Neural cell (in vitro differentiated cells): Measurements from ENCODE around the gene SORCS1. TPM values are rescaled to one million over a fixed set of nuclear protein-coding genes. Genes with fewer than 3 reads are reported as not detected.

Experiments
- H2AFZ ChIP-seq: fragments of 200-600, 300-800 bp; sonication (generic), shearing (Covaris generic); 2 replicates; pipeline ENCODE4 v1.6.0; 2014; ENCODE audit warnings: low read depth, mild to moderate bottlenecking, antibody characterized with exemption, low read length, moderate library complexity
- H3F3A ChIP-seq: fragments of 200-600 bp; shearing (Covaris generic); 2 replicates; pipeline ENCODE4 v1.6.1; 2016; ENCODE audit warnings: mild to moderate bottlenecking, moderate library complexity, mixed read lengths, antibody characterized with exemption, low read length; ENCODE audit not compliant: insufficient read depth, poor library complexity, severe bottlenecking
- H3K27ac ChIP-seq: fragments of 200-600, 300-800 bp; sonication (generic), shearing (Covaris generic); 2 replicates; pipeline ENCODE4 v1.5.1; 2014; ENCODE audit warnings: mild to moderate bottlenecking, low read length, moderate library complexity
- H3K27me3 ChIP-seq: fragments of 300-800, 200-600 bp; sonication (generic), shearing (Covaris generic); 2 replicates; pipeline ENCODE4 v1.6.0; 2014; ENCODE audit warnings: mild to moderate bottlenecking, low read depth, low read length, moderate library complexity; ENCODE audit not compliant: insufficient read depth
- H3K36me3 ChIP-seq: fragments of 300-800, 200-600 bp; sonication (generic), shearing (Covaris generic); 2 replicates; pipeline ENCODE4 v1.5.1; 2014; ENCODE audit warnings: mild to moderate bottlenecking, antibody characterized with exemption, low read length, moderate library complexity; ENCODE audit not compliant: insufficient read depth
- H3K4me2 ChIP-seq: fragments of 300-800, 200-600 bp; sonication (generic), shearing (Covaris generic); 2 replicates; pipeline ENCODE4 v1.6.0; 2014; ENCODE audit warnings: mild to moderate bottlenecking, low read length
- H3K4me3 ChIP-seq: fragments of 300-800, 200-600 bp; sonication (generic), shearing (Covaris generic); 2 replicates; pipeline ENCODE4 v1.5.1; 2014; ENCODE audit warnings: mild to moderate bottlenecking, low read length, moderate library complexity
- H3K79me2 ChIP-seq: fragments of 200-600 bp; shearing (Covaris generic); replicated peaks from 2 replicates; pipeline ENCODE4 v1.6.0; 2014; ENCODE audit warnings: mild to moderate bottlenecking, low read length, moderate library complexity; ENCODE audit not compliant: insufficient read depth
- H3K9ac ChIP-seq: fragments of 300-800, 200-600 bp; sonication (generic), shearing (Covaris generic); 2 replicates; pipeline ENCODE4 v1.6.1; 2016; ENCODE audit warnings: mild to moderate bottlenecking, low read length, mixed read lengths
- H3K9me2 ChIP-seq: fragments of 200-600 bp; shearing (Covaris generic); 2 replicates; pipeline ENCODE4 v1.6.1; 2016; ENCODE audit warnings: mild to moderate bottlenecking, low read length, mixed read lengths; ENCODE audit not compliant: insufficient read depth
- H3K9me3 ChIP-seq: fragments of 200-600, 300-800 bp; sonication (generic), shearing (Covaris generic); 2 replicates; pipeline ENCODE4 v1.6.1; 2016; ENCODE audit warnings: mild to moderate bottlenecking, mixed run types, low read length, moderate library complexity, mixed read lengths
- H4K20me1 ChIP-seq: fragments of 200-600 bp; shearing (Covaris generic); 2 replicates; pipeline ENCODE4 v1.6.1; 2016; ENCODE audit warnings: mild to moderate bottlenecking, mixed run types; ENCODE audit not compliant: insufficient read depth
- EP300 ChIP-seq: fragments of 450-650 bp; conservative IDR thresholded peaks from 2 replicates; pipeline ENCODE4 v1.6.1; 2014; ENCODE audit warnings: antibody characterized with exemption, mild to moderate bottlenecking, moderate library complexity; ENCODE audit not compliant: poor library complexity, severe bottlenecking
- EZH2 ChIP-seq: fragments of 200-600, 300-800 bp; shearing (Covaris generic), sonication (generic); IDR thresholded peaks from 2 replicates; pipeline ENCODE4 v1.6.1; 2014; ENCODE audit warnings: antibody characterized with exemption, low read length, borderline replicate concordance, mild to moderate bottlenecking; ENCODE audit not compliant: insufficient read depth, poor library complexity, severe bottlenecking
- MXI1 ChIP-seq: fragments of 450-650 bp; conservative IDR thresholded peaks from 2 replicates; pipeline ENCODE4 v1.6.1; 2014; ENCODE audit warnings: antibody characterized with exemption, mild to moderate bottlenecking; ENCODE audit not compliant: poor library complexity, severe bottlenecking
- POLR2AphosphoS5 ChIP-seq: IDR thresholded peaks from 2 replicates; pipeline ENCODE4 v1.6.1; 2012
- RAD21 ChIP-seq: fragments of 450-650 bp; conservative IDR thresholded peaks from 2 replicates; pipeline ENCODE4 v1.6.1; 2014; ENCODE audit warnings: antibody characterized with exemption, mild to moderate bottlenecking, moderate library complexity
- SMC3 ChIP-seq: fragments of 450-650 bp; conservative IDR thresholded peaks from 2 replicates; pipeline ENCODE4 v1.6.1; 2014; ENCODE audit warnings: antibody characterized with exemption, mild to moderate bottlenecking, moderate library complexity; ENCODE audit not compliant: poor library complexity
- TAF1 ChIP-seq: IDR thresholded peaks from 2 replicates; pipeline ENCODE4 v1.6.1; 2012; ENCODE audit warnings: low read depth
- polyA plus RNA-seq: library from polyadenylated mRNA; depleted of rRNA; stranded (reverse); fragments of >200 nt; gene quantifications from 2 replicates; pipeline ENCODE4 v1.2.3, GENCODE V29; 2014
- TF ChIP-seq, protein P1 (sequence below): IDR thresholded peaks from 2 replicates; pipeline ENCODE4 v1.6.1; 2012; ENCODE audit warnings: borderline replicate concordance
- TF ChIP-seq, protein P2 (sequence below): fragments of 450-650 bp; IDR thresholded peaks from 2 replicates; pipeline ENCODE4 v1.5.1; 2014; ENCODE audit warnings: antibody characterized with exemption, mild to moderate bottlenecking, moderate library complexity; ENCODE audit not compliant: poor library complexity, severe bottlenecking

The SORCS1 gene
- polyA plus RNA-seq, 1 donor from 2014 or later, result 27.0 TPM

DNA sequence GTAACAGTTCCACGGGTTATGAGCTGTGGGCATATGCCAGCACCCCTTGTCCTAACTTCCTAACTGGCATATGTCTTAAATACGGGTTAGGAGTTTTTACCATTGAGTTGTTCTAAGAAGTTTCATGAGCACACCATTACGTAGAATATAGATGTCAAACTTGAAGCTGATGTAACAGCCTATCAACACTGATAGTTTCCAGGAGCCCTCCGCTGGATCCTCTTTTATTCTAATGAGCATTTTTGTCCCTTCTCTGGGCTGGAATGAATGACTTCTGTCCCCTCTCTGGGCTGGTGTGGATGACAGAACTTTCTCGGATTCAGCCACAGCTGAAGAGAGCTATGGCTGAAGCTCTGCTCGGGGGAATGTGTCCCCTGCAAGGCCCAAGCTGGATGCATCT, 256.3 kb downstream of the SORCS1 start:
- Histone ChIP-seq H3K27me3 (no peaks in the 10 kb centered on the region), H3K4me2 (no peak overlapping the region)

DNA sequence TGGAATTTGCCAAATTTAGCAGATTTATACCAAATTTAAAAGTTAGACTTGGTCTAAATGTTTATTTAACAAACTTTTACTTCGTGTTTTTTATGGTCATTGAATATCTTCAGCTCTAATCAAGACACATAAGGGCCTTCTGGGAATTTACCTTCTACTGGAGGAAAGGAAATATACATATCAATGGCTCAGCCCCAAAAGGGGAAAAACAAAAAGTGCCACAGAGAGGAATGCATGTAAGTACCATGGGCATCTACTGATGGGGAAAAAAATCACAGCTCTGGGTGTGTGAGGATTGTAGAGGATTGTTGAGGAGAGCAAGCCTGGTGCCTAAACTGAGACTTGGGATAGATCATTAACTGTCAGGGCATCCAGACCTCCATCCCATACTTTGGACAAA, 260.3 kb downstream of the SORCS1 start:
- Histone ChIP-seq H3K9ac (no peak overlapping the region), H3K4me2 (no peak overlapping the region), H3K79me2 (no peaks in the 10 kb centered on the region), H3K9me2 (no peaks in the 10 kb centered on the region), H3K9me3 (no peaks in the 10 kb centered on the region), H3K36me3 (no peaks in the 10 kb centered on the region), H2AFZ (no peak overlapping the region), H4K20me1 (no peaks in the 10 kb centered on the region), H3F3A (no peaks in the 10 kb centered on the region), H3K4me3 (no peak overlapping the region), H3K27ac (no peak overlapping the region), H3K27me3 (no peaks in the 10 kb centered on the region)
- no peak for TF ChIP-seq RAD21
- TF ChIP-seq MXI1, result no peak
- TF ChIP-seq SMC3, result no peak
- no peak for TF ChIP-seq TAF1
- TF ChIP-seq EZH2, result no peak
- no peak for TF ChIP-seq POLR2AphosphoS5
- no peak for TF ChIP-seq EP300
- TF ChIP-seq, protein P1, sequence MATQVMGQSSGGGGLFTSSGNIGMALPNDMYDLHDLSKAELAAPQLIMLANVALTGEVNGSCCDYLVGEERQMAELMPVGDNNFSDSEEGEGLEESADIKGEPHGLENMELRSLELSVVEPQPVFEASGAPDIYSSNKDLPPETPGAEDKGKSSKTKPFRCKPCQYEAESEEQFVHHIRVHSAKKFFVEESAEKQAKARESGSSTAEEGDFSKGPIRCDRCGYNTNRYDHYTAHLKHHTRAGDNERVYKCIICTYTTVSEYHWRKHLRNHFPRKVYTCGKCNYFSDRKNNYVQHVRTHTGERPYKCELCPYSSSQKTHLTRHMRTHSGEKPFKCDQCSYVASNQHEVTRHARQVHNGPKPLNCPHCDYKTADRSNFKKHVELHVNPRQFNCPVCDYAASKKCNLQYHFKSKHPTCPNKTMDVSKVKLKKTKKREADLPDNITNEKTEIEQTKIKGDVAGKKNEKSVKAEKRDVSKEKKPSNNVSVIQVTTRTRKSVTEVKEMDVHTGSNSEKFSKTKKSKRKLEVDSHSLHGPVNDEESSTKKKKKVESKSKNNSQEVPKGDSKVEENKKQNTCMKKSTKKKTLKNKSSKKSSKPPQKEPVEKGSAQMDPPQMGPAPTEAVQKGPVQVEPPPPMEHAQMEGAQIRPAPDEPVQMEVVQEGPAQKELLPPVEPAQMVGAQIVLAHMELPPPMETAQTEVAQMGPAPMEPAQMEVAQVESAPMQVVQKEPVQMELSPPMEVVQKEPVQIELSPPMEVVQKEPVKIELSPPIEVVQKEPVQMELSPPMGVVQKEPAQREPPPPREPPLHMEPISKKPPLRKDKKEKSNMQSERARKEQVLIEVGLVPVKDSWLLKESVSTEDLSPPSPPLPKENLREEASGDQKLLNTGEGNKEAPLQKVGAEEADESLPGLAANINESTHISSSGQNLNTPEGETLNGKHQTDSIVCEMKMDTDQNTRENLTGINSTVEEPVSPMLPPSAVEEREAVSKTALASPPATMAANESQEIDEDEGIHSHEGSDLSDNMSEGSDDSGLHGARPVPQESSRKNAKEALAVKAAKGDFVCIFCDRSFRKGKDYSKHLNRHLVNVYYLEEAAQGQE, result no peak
- TF ChIP-seq, protein P2, sequence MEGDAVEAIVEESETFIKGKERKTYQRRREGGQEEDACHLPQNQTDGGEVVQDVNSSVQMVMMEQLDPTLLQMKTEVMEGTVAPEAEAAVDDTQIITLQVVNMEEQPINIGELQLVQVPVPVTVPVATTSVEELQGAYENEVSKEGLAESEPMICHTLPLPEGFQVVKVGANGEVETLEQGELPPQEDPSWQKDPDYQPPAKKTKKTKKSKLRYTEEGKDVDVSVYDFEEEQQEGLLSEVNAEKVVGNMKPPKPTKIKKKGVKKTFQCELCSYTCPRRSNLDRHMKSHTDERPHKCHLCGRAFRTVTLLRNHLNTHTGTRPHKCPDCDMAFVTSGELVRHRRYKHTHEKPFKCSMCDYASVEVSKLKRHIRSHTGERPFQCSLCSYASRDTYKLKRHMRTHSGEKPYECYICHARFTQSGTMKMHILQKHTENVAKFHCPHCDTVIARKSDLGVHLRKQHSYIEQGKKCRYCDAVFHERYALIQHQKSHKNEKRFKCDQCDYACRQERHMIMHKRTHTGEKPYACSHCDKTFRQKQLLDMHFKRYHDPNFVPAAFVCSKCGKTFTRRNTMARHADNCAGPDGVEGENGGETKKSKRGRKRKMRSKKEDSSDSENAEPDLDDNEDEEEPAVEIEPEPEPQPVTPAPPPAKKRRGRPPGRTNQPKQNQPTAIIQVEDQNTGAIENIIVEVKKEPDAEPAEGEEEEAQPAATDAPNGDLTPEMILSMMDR, result no peak

More for the DNA sequence above, 256.3 kb downstream of the SORCS1 start:
- H3F3A ChIP-seq, result no peaks in the 10 kb centered on the region
- no peak overlapping the region for H3K27ac ChIP-seq
- no peak overlapping the region for H3K9ac ChIP-seq
- H2AFZ ChIP-seq, result no peak overlapping the region
- H3K36me3 ChIP-seq, result no peaks in the 10 kb centered on the region
- TF ChIP-seq EZH2 (no peak), POLR2AphosphoS5 (no peak), SMC3 (no peak), TAF1 (no peak), RAD21 (no peak), EP300 (no peak), MXI1 (no peak)
- TF ChIP-seq, protein P1, result no peak
- TF ChIP-seq, protein P2, result no peak
- no peaks in the 10 kb centered on the region for H3K9me2 ChIP-seq
- no peaks in the 10 kb centered on the region for H3K9me3 ChIP-seq
- no peaks in the 10 kb centered on the region for H4K20me1 ChIP-seq
- H3K79me2 ChIP-seq, result no peaks in the 10 kb centered on the region
- H3K4me3 ChIP-seq, result no peak overlapping the region
